GM21619 (cell line): Measurements from ENCODE around the gene PTPRS.
"Not testable (repeated sequence)": the region's sequence is repeated elsewhere in the genome, so short reads cannot be mapped to it uniquely, and the experiment has no call there.

Experiments
- ATAC-seq: cut with Tn5 transposase; IDR thresholded peaks from one replicate; pipeline ENCODE4 v1.9.1; 2021; ENCODE audit not compliant: unreplicated experiment

Gene PTPRS

GRCh38 chr19:5340637-5341447, at the start of gene PTPRS:
Gene PTPRS, minus strand, starts transcription at chr19:5340812. Its CDS starts 54,672 bp downstream, at chr19:5286140.
- ATAC-seq, result no peak

GRCh38 chr19:5389353-5389752, 48.7 kb upstream of the PTPRS start:
- no peak for ATAC-seq

GRCh38 chr19:5387472-5387871, 46.9 kb upstream of the PTPRS start:
- ATAC-seq, result no peak

- no peak for ATAC-seq
These were observed 46.2 kb upstream of the PTPRS start for GRCh38 chr19:5386841-5387240.

GRCh38 chr19:5381197-5381596, 40.6 kb upstream of the PTPRS start:
- ATAC-seq, result not testable (repeated sequence)

- ATAC-seq, result no peak
These were observed 39.8 kb upstream of the PTPRS start for GRCh38 chr19:5380215-5380919.

- ATAC-seq, result no peak
These were observed 36.3 kb upstream of the PTPRS start for GRCh38 chr19:5376928-5377327.

- no peak for ATAC-seq
These were observed 32.1 kb upstream of the PTPRS start for GRCh38 chr19:5372572-5373200.

- ATAC-seq, result no peak
These were observed 29.4 kb upstream of the PTPRS start for GRCh38 chr19:5369962-5370367.

- no peak for ATAC-seq
These were observed 28.7 kb upstream of the PTPRS start for GRCh38 chr19:5369304-5369703.

- no peak for ATAC-seq
These were observed 27.0 kb upstream of the PTPRS start for GRCh38 chr19:5367530-5368133.

GRCh38 chr19:5365905-5366304, 25.3 kb upstream of the PTPRS start:
- ATAC-seq, result no peak

- ATAC-seq, result no peak
These were observed 24.1 kb upstream of the PTPRS start for GRCh38 chr19:5364674-5365073.

GRCh38 chr19:5361839-5362238, 21.2 kb upstream of the PTPRS start:
- not testable (repeated sequence) for ATAC-seq

GRCh38 chr19:5361407-5361806, 20.8 kb upstream of the PTPRS start:
- no peak for ATAC-seq

- no peak for ATAC-seq
These were observed 19.6 kb upstream of the PTPRS start for GRCh38 chr19:5360003-5360780.

GRCh38 chr19:5358173-5358800, 17.7 kb upstream of the PTPRS start:
- no peak for ATAC-seq

- ATAC-seq, result no peak
These were observed 17.0 kb upstream of the PTPRS start for GRCh38 chr19:5357584-5357983.

- no peak for ATAC-seq
These were observed 16.3 kb upstream of the PTPRS start for GRCh38 chr19:5356918-5357317.

GRCh38 chr19:5356428-5356827, 15.8 kb upstream of the PTPRS start:
- ATAC-seq, result no peak
